GM19438 (cell line): ENCODE data around the gene HIVEP3.

Experiments
- ATAC-seq: cut with Tn5 transposase; IDR thresholded peaks from one replicate; pipeline ENCODE4 v1.9.1; 2021; ENCODE audit warnings: low read depth; ENCODE audit not compliant: unreplicated experiment

HIVEP3 gene

GRCh38 chr1:41719590-41719989 is 199.1 kb downstream of the HIVEP3 start:
- ATAC-seq: no peak

- no peak for ATAC-seq
These were observed 199.6 kb downstream of the HIVEP3 start for GRCh38 chr1:41719128-41719527.

DNA sequence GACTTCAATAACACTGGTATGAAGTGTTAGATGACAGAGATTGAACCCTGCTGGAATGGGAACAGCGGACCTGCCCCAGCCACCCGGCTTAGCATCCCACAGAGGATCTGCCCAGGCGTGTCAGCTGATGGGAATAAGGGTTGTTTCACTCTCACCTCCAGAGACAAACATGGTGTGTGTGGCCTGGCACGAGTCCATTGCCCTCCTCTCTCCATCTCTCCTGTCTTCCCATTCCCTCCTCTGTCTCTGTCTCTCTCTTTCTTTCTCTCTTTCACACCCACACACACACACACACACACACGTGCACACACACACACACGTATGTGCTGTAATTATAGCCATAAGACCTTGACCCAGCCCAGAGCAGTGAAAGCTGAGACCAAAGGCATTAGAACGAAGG is 200.2 kb downstream of the HIVEP3 start:
- no peak for ATAC-seq

DNA sequence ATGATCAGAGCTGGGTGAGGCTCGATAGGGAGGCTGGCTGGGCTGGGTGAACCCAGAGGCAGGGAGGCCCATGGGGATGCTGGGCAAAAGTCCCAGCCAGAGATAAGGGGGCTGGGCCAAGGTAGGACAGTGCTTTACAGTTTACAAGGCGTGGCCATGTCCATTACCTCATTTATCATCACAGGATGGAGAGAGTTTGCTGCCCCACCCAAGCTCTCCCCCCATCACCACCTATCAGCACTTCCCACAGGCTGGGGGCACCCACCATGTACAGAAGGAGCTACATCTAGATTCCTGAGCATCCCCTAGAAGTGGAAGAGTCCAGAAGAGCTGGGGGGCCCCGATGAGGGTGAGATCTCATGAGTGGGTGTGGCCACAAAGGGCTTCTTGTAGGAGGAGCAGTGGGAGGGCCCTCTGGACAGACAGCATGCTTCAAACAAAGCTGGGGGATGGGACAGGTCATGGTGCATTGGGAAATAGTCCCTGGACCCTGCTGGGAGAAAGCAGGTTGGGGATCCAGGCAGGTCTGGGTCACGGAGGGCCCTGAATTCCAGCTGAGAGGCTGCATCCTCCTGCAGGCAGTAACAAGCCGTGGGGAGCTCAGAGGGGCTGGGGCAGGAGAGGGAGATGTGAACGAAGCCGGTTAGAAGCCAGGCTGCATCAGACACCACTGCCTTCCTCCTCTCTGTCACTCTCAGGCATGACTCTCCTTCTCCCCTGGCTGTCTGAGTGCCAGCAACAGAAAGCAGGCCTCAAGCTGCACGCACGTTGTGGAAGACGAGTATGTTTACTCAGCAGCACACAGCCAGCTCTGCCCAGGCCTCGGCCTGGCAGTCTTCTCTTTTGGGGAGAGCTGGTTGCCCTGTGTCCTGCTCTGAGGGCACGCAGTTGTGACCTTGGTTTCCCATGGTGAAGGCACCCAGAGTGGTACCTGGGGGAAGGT is 202.3 kb downstream of the HIVEP3 start:
- ATAC-seq: no peak

DNA sequence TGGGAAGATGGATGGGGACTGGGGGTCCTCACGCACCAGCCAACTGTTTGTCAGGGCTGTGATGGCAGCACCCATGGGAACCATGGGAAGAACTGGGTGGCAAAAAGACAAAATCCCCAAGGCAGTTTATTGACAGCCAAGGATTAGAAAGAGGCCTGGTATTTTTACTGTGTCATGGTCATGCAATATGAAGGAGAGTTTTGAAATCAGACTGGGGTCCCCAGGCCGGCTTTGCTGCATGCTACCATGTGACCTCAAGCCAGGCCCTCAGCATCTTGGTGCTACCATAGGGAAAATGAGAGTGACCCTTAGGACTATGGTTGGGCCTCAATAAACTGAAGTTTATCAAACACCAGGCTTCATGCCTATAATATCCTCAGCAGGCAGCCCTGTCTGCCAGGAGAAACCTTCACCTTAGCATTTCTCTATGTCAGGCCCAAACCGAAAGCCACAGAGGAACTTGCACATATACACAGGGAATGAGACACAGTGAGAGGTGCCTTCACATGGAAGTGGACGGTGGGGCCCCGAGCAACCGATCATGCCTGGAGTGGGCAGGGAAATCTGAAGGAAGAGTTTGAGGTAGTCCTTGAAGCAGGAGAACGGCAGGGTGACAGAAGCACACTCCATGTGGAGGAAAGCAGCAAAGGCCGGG is 203.2 kb downstream of the HIVEP3 start:
- no peak for ATAC-seq

DNA sequence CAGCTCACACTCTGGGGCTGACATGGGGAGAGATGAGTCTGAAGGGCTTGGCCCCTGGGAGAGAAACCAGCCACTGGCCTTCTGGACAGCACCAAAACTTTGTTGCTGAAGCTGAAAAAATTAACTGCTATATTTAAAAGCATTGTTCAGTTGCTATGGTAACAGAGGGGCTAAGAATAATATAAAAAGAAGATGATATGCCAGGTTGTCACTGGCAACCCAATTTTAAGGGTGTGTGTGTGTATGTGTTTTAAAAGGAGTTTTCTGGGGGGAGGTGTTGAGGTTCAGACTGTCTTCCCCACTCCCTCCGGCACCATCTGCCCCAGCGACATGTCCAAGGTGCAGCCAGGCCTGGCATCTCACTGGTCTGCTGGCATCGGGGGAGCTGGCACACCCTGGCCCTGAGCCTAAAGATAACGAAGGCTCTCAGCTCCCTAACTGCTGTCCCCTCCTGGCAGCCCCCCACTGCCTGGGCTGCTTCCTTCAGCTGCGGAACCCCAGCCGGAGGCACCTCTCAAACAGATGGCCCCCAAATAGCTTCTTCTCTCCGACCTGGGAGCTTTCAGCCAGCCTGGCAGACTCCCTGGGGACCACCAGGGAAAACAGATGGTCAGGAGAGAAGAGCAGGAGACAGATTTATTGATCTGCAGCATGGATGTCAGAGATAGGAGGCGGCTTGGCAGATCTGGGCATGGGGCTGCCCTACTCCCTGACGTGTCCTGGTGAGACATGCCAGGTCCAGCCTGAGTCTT is 203.9 kb downstream of the HIVEP3 start:
- no peak for ATAC-seq

DNA sequence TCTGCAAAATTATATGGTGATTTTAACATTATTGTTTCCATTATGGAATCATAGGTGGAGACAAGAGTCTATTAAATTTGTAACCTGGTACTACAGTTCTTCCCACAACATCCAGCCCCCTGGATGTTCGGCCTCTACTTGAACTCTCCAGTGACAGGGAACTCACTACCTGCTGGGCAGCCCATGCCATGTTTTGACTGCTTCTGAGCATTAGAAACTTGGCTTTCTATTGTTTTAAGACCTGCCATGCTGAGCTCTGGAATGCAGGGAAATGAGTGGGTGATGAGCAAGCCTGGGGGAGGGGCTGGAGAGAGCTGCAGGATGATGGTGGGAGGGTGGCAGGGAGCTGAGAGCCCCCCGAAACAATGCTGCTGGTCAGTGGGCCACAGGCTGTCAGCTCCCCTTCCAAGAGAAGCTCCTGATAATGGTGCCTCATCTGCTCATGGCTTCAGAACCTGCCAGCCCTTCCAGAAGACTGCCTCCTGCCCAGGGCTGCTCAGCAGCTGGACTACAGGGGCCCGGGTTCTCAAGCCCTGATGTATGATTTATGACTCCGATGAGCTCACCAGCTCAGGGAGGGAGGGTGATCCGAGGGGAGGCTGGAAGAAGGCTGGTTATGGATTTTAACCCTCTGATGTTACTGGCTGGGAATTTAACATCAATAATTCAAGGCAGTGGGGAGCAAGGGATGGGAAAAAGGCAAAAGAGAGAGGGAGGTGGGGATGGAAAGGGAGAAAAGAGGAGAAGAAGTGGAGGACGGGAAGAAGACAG is 205.0 kb downstream of the HIVEP3 start:
- no peak for ATAC-seq

DNA sequence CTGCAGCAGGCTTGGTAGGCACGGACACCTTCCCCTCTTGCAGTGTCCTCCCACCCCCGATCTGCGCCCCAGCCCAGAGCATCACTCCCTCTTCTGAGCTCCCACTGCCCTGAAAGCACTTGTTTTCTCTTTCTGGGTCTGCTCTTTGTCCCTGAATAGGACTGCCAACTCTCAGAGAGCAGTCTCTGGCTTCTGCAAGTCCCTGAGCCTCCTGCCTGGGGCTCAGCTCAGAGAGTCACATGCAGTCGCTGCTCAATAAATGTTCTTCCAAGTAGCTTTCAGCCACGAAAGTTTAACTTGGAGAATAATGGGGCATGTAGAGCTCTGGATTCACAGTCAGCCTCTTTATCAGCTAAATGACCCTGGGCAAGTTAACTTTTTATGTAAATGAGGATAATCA is 205.6 kb downstream of the HIVEP3 start:
- no peak for ATAC-seq

DNA sequence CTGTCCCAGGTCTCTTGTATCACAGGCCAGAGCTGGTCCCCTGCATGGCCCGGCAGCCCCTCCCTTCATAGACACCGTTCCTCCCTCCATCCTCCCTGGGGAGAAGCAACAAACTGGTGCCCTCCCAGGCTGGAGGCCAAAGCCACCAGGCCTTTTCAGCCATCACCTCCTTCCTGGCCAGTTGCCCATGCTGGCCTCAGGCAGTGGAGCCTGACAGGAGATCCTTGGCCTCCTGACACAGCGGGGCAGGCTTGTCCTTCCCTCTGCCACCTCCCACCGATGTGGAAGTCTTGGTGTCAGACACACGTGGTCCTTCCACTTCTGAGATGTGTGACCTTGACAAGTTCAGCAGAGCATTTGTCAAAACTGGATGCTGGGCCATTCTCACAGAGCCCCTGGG is 206.0 kb downstream of the HIVEP3 start:
- no peak for ATAC-seq

DNA sequence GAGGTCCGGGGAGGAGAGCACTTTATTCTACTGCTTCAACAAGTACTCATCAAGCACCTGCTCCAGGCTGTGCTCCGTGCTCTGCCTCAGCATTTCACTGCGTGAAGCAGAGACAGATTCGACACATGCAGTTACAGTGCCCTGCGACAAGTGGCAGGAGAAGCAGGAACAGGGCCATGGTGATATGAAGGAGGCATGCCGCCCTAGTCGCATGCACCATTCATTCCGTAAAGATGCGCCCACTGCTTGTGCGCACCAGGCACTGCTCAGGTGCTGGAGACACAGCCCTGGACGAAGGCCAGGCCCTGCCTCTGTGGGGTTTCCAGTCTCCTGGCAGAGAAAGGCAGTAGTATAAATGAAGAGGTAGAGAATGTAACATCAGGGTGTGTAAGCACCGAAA is 206.6 kb downstream of the HIVEP3 start:
- no peak for ATAC-seq

DNA sequence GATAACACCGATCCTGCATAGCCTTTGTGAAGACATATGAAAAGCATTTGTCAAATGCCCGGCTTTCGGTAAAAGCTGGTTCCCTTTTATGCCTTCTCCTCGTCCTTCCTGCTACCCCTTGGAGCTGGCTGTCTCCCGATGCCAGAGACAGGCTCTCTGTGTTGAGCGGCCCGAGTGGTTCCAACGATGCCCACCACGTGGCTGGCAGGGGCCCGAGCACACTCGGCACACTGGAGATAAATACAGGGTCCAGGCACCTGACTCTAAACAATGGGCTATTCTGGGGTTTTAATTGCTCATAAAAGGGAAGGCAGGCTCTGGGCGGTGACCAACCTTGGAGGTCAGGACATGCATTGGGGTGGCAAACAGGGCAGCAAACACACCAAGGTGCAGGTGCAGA is 207.1 kb downstream of the HIVEP3 start:
- ATAC-seq: no peak

DNA sequence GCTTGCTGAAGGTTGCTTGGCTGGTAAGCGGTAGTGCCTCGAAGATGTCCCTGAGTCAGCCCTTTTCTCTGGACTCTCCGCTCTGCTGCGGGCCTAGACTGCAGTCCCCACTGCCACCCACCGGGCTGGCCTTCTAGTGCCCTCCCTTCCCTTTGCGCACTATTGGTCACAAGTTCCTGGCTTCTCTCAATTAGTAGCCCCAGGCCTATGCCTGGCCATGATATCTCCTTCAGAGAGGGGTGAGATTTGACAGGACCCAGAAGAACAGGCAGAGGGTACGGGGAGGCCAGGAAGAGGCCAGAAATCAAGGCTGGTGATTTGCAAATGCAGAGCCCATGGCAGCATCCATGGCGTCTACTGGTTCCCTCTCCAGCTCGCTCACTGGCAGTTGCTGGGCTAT is 207.7 kb downstream of the HIVEP3 start:
- ATAC-seq: no peak

- no peak for ATAC-seq
These were observed 208.8 kb downstream of the HIVEP3 start for GRCh38 chr1:41709873-41710272.

DNA sequence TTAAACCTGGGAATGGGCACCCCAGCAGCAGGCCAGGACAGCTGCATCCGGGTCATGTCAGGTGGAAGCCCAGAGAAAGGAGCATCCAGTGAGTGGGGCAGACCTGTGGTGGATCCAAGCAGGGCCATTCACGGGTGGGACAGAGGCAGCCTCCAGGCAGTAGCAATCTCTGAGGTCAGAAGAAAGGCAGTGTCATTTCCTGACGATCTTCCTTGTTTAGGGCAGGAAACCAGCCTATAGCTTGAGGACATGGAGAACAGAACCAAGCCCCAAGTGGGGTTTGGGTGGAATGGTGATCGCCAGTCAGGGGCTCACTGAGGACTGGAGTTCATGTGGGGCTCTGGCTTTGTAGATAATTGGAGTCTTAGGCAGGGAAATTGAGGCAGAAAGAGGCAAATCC is 209.4 kb downstream of the HIVEP3 start:
- ATAC-seq: no peak

- ATAC-seq: no peak
These were observed 210.4 kb downstream of the HIVEP3 start for GRCh38 chr1:41708332-41708731.

- ATAC-seq: no peak
These were observed 210.9 kb downstream of the HIVEP3 start for GRCh38 chr1:41707793-41708192.

GRCh38 chr1:41705798-41706197 is 212.9 kb downstream of the HIVEP3 start:
- no peak for ATAC-seq

- ATAC-seq: no peak
These were observed 214.5 kb downstream of the HIVEP3 start for GRCh38 chr1:41704196-41704595.

DNA sequence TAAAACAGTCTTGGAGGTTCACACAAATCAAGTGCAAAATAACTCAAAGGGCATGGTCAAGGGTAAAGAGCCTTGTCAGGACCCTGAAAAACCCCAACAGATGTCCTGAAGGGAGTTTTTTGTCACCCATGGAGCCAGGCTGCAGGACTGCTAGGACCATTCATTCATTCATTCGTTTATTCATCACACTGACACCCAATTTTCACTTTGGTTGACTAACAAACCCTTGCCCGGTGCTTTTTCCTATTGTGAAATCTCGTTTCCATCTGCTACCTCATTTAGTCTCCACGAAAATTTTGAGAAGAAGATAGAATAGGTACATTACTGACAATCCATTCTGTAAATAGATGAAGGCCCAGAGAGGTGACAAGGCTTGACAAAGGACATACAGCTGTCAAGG is 216.0 kb downstream of the HIVEP3 start:
- no peak for ATAC-seq

GRCh38 chr1:41700986-41701535 is 217.7 kb downstream of the HIVEP3 start:
- ATAC-seq: no peak
